A549 (cell line): ENCODE measurements around the gene ARHGEF28. TPM values are rescaled to one million over a fixed set of nuclear protein-coding genes. Genes with fewer than 3 reads are reported as not detected.

Experiments used
- BCL3 ChIP-seq: fragments of >200 bp; sonication (Bioruptor Twin); formaldehyde crosslinking; IDR thresholded peaks from 3 replicates; pipeline ENCODE4 v1.6.1; 2016
- CEBPB ChIP-seq, 2 experiments: fragments of >200 bp in 1 of 2; sonication (Bioruptor Twin) in 1 of 2; formaldehyde crosslinking in 1 of 2; IDR thresholded peaks; 2 replicates each; pipeline ENCODE4 v1.6.1; 2012 to 2016
- CHD2 ChIP-seq: fragments of 150-350 bp; IDR thresholded peaks from 2 replicates; pipeline ENCODE4 v1.6.1; 2014; ENCODE audit warnings: low read length; ENCODE audit not compliant: partially characterized antibody
- CTCF ChIP-seq: fragments of >200 bp; sonication (Bioruptor Twin); formaldehyde crosslinking; IDR thresholded peaks from 3 replicates; pipeline ENCODE4 v1.5.1; 2016
- EHF ChIP-seq: fragments of 250-450 bp; sonication (Bioruptor Pico); IDR thresholded peaks from 2 replicates; pipeline ENCODE4 v1.5.0; 2020; ENCODE audit warnings: mild to moderate bottlenecking
- ELK1 ChIP-seq: fragments of 150-350 bp; IDR thresholded peaks from 2 replicates; pipeline ENCODE4 v1.6.1; 2014; ENCODE audit warnings: low read depth, mild to moderate bottlenecking, low read length
- GATA3 ChIP-seq: IDR thresholded peaks from 2 replicates; pipeline ENCODE4 v1.6.1; 2012; ENCODE audit warnings: borderline replicate concordance
- HDAC2 ChIP-seq: fragments of 200-600 bp; sonication (generic); IDR thresholded peaks from 2 replicates; pipeline ENCODE4 v1.6.1; 2016
- HMGXB4 ChIP-seq: fragments of 250-450 bp; sonication (Bioruptor Pico); IDR thresholded peaks from 2 replicates; pipeline ENCODE4 v1.5.0; 2021; ENCODE audit warnings: mild to moderate bottlenecking, moderate library complexity, borderline replicate concordance
- HOXA7 ChIP-seq: fragments of 250-450 bp; sonication (Bioruptor Pico); IDR thresholded peaks from 2 replicates; pipeline ENCODE4 v1.5.0; 2020; ENCODE audit warnings: mild to moderate bottlenecking, moderate library complexity
- HOXB13 ChIP-seq: fragments of 250-450 bp; sonication (Bioruptor Pico); IDR thresholded peaks from 2 replicates; pipeline ENCODE4 v1.5.0; 2020; ENCODE audit warnings: low read depth, mild to moderate bottlenecking, moderate library complexity
- MAX ChIP-seq: IDR thresholded peaks from 2 replicates; pipeline ENCODE4 v1.6.1; 2012
- MYC ChIP-seq: IDR thresholded peaks from 2 replicates; pipeline ENCODE4 v1.6.1; 2012; ENCODE audit warnings: mild to moderate bottlenecking, inconsistent platforms, low read length, improper control_type of control experiment, borderline replicate concordance
- NR3C1 ChIP-seq: fragments of >200 bp; sonication (Bioruptor Twin); formaldehyde crosslinking; IDR thresholded peaks from 3 replicates; pipeline ENCODE4 v1.6.1; 2017
- RAD21 ChIP-seq, 2 experiments: fragments of >200 bp in 1 of 2; sonication (Bioruptor Twin) in 1 of 2; formaldehyde crosslinking in 1 of 2; IDR thresholded peaks in 1 of 2; conservative IDR thresholded peaks in 1 of 2; 2 replicates in 1 of 2; 3 replicates in 1 of 2; pipeline ENCODE4 v1.6.1; 2012 to 2018; ENCODE audit warnings: inconsistent platforms in 1 of 2
- RARB ChIP-seq: fragments of 250-450 bp; sonication (Bioruptor Pico); IDR thresholded peaks from 2 replicates; pipeline ENCODE4 v1.8.0; 2021; ENCODE audit warnings: mild to moderate bottlenecking, moderate library complexity
- REST ChIP-seq: fragments of 200-600 bp; sonication (generic); IDR thresholded peaks from 2 replicates; pipeline ENCODE4 v1.6.1; 2016; ENCODE audit warnings: antibody characterized with exemption, mild to moderate bottlenecking, moderate library complexity
- RFX5 ChIP-seq: fragments of 450-650 bp; IDR thresholded peaks from 2 replicates; pipeline ENCODE4 v1.7.1; 2014; ENCODE audit warnings: antibody characterized with exemption, mild to moderate bottlenecking, moderate library complexity
- SMC3 ChIP-seq: fragments of >200 bp; sonication (Bioruptor Twin); formaldehyde crosslinking; IDR thresholded peaks from 3 replicates; pipeline ENCODE4 v1.6.1; 2018; ENCODE audit warnings: inconsistent platforms
- TFCP2L1 ChIP-seq: fragments of 250-450 bp; sonication (Bioruptor Pico); IDR thresholded peaks from 2 replicates; pipeline ENCODE4 v1.5.0; 2021; ENCODE audit warnings: mild to moderate bottlenecking
- TP53 ChIP-seq: fragments of 250-450 bp; sonication (Bioruptor Pico); IDR thresholded peaks from 2 replicates; pipeline ENCODE4 v1.5.0; 2021; ENCODE audit warnings: mild to moderate bottlenecking, moderate library complexity
- ZNF302 ChIP-seq: fragments of 250-450 bp; sonication (Bioruptor Pico); IDR thresholded peaks from 2 replicates; pipeline ENCODE4 v1.9.0; 2021; ENCODE audit warnings: inconsistent platforms, mild to moderate bottlenecking, moderate library complexity
- polyA plus RNA-seq, 4 experiments: library from polyadenylated mRNA; depleted of rRNA in 3 of 4; stranded (reverse); fragments of >200 nt; fragmentation: RNase III in 1 of 4; extraction: RNeasy Plus Mini Kit Qiagen cat#74134 plus additional on column Dnase treatment in 1 of 4; gene quantifications; 2 replicates in 3 of 4; 3 replicates in 1 of 4; pipeline ENCODE4 v1.2.3, GENCODE V29; 2011 to 2017

The ARHGEF28 gene
- polyA plus RNA-seq, 2 of the 4 experiments (the other 2 are of a cell fraction) = 17.0 to 22.3 TPM

- no peak for TF ChIP-seq REST
- TF ChIP-seq EHF = peak; percentile 53; the same call in 1 of the 2 replicates
- TF ChIP-seq HOXA7 (CRISPR knock-in tag) = peak; percentile 69; the same call in 1 of the 2 replicates
- TF ChIP-seq HDAC2 = no peak
- TF ChIP-seq ELK1 = no peak
- no peak for TF ChIP-seq CTCF
- no peak for TF ChIP-seq RFX5
- peak; percentile 50 for TF ChIP-seq SMC3
- peak; percentile 93 to 98 for TF ChIP-seq CEBPB (IDR thresholded peaks at IDR 0.05)
- TF ChIP-seq TFCP2L1 (CRISPR knock-in tag) = no peak
- peak; percentile 36 to 53; a peak in 3 of 5 replicates for TF ChIP-seq RAD21 (conservative IDR thresholded peaks at IDR 0.05 in 1 of 2, IDR thresholded peaks at IDR 0.05 in 1 of 2)
- peak; percentile 39; the same call in 1 of the 2 replicates for TF ChIP-seq ZNF302
- 0 out of 2 replicates have a peak, but pooled peaks have one; percentile 26 for TF ChIP-seq HMGXB4 (CRISPR knock-in tag)
- no peak for TF ChIP-seq NR3C1
- peak; percentile 89 for TF ChIP-seq MAX
- TF ChIP-seq MYC = 0 out of 2 replicates have a peak, but pooled peaks have one; percentile 33
- no peak for TF ChIP-seq CHD2
- peak; percentile 95 for TF ChIP-seq GATA3
- TF ChIP-seq HOXB13 (CRISPR knock-in tag) = peak; percentile 74
- TF ChIP-seq BCL3 = peak; percentile 96; the same call in 2 of the 3 replicates
- TF ChIP-seq RARB = peak; percentile 83; the same call in 1 of the 2 replicates
- peak; percentile 31; the same call in 1 of the 2 replicates for TF ChIP-seq TP53 (CRISPR knock-in tag)
Observed at GRCh38 chr5:73796164-73797131, 170.5 kb downstream of the ARHGEF28 start (continued).
